NCI-H2227 treated with DMSO at 0.1 percent for 48 hours (cell line): ENCODE data around the gene ASGR1.

ENCODE experiments used
- DNase-seq: peaks from one replicate; lab custom pipeline; 2025; lab: John Stamatoyannopoulos, UW

ASGR1 gene

DNA sequence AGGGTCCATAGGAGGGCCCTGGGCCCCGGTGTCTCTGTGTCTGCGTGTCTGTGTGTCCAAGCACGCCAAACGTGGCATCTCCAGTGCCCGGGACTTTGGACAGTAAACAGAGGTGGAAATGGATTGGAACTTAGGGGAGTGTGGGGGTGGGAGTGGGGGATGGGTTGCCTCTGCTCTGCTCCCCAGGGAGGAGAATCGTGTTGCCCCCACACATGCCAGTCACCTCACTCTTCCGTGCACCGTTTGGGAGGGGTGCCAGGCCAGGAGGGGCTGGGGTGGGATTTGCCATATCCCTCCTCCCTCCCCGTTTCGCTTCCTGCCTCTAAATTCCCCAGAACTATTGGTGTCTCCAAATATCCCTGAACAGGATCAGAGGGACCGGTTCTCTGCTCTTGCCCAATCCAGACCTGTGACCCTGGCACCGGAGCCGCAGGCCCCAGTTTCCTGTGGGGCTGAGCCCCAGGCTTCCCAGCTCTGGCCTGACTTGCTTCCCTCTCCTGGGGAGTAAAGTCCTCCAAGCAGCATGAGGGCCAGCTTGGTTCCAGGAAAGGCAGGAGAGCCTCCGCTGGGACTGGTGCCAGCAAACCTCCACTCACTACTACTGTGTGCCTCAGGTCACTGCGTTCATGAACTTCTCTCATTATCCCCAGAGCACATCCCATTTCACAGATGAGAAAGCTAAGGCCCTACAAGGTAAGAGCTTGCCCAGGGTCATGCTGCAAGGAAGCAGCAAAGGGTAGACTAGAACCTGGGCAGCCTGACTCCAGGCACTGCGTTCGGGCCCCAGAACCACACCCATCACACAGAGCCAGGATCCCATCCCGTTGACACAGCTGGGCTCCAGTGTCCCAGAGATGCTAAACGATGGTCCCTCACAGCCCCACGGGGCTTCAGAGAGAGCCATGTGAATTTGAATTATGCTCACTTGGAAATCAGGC, at the start of gene ASGR1:
ASGR1 (minus strand) TSS at position 54 of the 938 bp plus-strand sequence. CDS start 807 bp downstream, outside the sequence.
- DNase-seq = no peak

- DNase-seq = no peak
These were observed 49.8 kb upstream of the ASGR1 start for GRCh38 chr17:7228920-7229319.

DNA sequence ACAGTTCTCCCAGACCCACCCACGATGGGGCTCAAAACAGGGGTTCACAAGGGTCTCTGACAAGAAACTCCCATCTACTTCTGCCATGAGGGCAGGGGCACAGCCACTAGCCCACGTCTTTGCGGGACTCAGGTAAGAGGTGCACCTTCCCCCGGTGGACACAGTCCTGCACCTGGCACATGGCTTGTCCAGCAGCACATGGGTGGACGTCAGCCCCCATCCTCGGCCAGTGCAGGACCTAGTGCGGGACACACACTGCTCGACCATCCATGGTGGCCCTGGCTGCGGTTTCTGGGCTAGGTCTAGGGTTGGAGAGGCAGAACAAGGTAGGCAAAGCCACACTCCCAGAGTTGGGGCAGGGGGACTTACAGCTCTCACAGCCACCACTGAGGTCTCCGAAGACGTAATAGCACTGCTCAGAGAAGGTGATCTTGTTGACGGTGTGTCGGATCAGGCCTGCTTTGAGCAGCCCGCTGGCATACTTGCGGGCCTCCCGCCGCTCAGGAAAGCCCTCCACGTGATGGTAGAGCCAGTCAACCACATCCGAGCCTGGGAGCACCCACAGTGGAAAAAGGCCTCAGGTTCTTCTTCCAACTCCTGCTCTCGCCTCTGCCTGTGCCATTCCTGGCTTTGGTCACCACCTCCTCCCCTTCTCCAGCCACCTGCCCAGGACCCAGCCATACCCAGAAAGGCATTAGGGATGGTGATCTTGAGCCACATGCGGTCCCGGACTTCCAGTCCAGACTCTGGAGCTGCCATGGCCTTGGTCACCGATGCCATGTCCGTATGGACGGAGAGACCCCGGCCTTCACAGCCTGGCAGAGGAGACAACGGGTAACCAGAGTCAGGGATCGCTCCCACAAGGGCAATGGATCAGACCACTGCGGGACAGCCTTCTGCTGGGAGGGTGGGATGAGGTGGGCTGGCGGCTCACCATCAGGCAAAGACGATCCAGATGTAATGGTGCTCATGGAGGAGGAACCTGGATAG, 47.8 kb upstream of the ASGR1 start:
- no peak for DNase-seq

DNA sequence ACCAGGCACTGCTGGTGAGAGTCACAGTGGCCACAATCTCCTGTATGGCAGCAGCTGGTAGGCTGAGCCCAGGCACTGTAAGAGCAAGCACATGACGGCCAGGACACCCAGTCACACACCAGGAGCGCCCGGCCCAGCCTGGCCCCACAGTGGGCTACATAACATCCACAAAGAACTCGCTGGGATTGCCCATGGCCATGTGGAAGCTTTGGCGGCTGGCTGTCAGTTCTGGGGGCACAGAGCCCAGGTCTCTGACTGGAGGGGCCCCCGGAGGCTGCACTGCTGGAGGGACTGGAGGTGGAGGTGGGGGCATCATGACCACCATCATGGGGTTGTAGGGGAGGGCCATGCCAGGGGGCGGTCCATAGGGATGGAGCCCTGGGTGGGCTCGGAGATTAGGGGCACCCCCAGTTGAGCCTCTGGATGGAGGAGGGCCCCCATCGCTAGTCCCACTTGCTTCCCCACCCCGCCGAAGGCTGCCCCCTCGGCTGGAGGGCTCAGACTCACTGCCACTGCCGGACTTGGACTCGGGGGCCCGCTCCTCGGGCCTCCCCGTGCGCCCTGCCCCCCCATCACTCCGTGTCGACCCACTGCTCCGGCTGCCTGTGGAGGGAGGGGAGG, 46.7 kb upstream of the ASGR1 start:
- DNase-seq = no peak

DNA sequence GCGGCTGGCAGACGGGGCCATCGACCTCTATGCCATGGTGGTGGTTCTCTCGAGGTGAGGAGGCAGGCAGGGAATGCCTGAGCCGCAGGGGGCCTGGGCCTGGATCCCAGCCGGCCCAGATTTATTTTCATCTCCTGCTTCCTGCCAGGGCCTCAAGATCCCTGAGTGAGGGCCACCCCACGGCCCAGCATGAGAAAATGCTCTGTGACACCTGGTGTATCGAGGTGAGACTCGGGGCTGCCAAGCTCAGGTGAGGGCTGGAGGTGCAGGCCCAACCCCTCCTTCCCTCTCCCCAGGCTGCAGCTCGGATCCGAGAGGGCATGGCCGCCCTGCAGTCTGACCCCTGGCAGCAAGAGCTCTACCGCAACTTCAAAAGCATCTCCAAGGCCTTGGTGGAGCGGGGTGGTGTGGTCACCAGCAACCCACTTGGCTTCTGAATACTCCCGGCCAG, 45.5 kb upstream of the ASGR1 start:
- no peak for DNase-seq

- DNase-seq = no peak
These were observed 44.9 kb upstream of the ASGR1 start for GRCh38 chr17:7224110-7224509.

GRCh38 chr17:7223375-7223774, 44.2 kb upstream of the ASGR1 start:
- DNase-seq = no peak

DNA sequence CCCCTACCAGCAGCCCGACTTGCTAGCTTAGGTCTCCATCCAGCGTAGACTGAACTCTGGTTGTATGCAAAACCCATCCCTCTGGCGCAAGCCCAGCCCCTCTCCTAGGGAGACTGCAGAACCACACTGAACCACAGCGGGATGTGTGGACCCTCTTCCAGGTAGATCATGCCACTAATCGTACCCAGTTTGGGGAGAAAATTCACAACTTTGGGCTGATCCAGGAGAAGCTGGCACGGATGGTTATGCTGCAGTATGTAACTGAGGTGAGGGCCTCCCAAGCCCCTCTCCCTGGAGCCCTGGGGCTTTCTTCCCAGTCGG, 43.8 kb upstream of the ASGR1 start:
- no peak for DNase-seq

DNA sequence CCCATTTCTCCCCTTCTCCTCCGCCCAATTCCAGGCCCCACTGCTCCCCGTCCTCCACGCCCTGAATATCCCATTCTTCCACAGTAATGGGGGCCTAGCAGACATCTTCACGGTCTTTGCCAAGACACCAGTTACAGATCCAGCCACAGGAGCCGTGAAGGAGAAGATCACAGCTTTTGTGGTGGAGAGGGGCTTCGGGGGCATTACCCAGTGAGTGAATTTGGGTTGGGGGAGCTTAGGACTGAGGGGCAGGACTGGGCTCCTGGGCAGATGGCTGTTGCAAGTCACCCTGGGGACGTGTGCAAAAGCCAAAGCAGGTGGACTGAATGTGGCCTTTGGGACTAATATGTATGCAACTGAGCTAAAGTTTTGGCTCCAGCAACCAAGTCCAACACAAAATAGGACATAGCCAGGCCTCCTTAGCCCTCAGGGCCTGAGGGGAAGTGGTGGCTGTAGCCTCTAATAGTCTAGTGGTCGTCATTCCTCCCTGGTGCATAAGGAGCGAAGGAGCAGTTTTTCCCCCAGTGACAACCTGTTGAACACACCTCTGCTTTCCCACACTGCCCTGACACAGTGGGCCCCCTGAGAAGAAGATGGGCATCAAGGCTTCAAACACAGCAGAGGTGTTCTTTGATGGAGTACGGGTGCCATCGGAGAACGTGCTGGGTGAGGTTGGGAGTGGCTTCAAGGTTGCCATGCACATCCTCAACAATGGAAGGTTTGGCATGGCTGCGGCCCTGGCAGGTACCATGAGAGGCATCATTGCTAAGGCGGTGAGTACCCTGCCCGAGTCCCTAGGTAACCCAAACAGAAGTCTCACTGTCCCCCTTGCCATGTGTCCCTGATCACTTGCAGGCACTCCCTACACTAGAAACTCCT, 43.2 kb upstream of the ASGR1 start:
- DNase-seq = no peak

- DNase-seq = no peak
These were observed 42.3 kb upstream of the ASGR1 start for GRCh38 chr17:7221278-7222092.

GRCh38 chr17:7220593-7221277, 41.6 kb upstream of the ASGR1 start:
- DNase-seq = no peak

DNA sequence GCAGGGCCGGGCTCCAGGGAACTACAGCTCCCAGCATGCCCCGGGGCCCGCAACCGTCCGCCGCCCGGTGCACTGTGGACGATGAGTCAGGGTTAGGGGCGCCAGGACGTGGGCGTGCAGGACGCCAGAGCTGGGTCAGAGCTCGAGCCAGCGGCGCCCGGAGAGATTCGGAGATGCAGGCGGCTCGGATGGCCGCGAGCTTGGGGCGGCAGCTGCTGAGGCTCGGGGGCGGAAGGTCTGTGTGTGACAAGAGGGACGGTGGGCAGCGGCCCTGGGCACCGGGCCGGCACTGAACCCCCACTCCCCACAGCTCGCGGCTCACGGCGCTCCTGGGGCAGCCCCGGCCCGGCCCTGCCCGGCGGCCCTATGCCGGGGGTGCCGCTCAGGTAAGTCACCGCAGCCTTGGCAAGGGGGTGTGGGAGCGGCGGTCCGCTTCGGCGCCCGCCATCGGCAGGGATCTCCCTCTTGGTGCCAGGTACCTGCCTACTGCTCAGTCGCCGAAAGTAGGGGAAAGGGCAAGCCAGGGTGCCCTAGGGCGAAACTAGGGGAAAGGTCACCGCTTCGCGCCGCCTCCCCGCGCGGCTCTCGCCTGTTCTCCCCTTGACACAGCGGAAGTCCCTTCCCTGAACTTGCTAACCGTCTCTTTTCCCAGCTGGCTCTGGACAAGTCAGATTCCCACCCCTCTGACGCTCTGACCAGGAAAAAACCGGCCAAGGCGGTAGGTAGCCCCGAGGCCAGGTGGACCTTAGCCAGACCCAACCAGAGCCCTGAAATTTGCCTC, 40.8 kb upstream of the ASGR1 start, which contains the start of the genes ACADVL and DLG4:
ACADVL (plus strand) TSS at position 127 of the 781 bp plus-strand sequence; CDS start at position 174, 47 bp downstream.
DLG4 (minus strand) TSS at position 25 of the 781 bp plus-strand sequence.
- peak; percentile 58 for DNase-seq

- no peak for DNase-seq
These were observed 40.1 kb upstream of the ASGR1 start for GRCh38 chr17:7219229-7219811.

GRCh38 chr17:7218758-7219157, 39.6 kb upstream of the ASGR1 start:
- no peak for DNase-seq

- no peak for DNase-seq
These were observed 39.0 kb upstream of the ASGR1 start for GRCh38 chr17:7218166-7218565.

DNA sequence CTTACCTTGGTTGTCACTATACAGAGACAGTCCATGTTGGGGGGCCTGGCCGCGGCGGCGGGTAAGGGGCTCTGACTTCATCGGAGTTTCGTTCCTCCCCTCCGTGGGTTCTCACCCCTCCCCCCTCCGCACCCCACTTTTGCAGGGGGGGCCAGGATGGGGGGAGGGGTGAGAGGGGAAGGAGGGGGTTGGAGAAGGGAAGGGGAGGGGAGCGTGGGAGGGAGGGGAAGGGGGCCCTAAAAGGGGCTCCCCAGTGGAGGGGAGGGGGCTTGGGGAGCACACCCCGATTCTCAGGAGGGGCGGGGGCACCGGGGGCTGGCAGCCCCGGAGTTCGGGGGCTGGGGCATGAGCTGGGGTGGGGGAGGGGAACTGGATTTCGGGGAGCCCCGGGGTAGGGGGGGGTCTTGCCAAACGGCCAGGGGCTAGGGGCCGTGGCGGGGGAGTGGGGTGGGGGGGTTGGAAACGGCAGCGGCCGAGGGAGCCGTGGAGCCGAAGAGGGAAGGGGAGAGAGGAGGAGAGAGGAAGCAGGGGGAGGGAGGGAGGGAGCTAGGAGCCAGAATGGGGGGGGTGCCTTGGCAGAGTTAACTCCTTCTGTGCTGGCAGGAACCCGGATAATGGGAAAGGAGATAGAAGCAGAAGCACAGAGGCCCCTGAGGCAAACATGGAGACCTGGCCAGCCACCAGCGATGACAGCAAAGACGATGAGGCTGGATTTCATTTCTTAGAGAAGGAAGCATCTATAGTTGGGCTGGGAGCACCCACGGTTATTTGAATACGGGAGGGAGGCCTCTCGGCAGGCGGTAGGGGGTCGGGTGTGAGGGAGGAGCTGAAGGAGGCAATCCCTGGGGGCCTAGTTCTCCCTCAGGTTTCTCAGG, 38.2 kb upstream of the ASGR1 start:
- peak; percentile 31 for DNase-seq
